Measurements from ENCODE around the gene GALR1.

DNA sequence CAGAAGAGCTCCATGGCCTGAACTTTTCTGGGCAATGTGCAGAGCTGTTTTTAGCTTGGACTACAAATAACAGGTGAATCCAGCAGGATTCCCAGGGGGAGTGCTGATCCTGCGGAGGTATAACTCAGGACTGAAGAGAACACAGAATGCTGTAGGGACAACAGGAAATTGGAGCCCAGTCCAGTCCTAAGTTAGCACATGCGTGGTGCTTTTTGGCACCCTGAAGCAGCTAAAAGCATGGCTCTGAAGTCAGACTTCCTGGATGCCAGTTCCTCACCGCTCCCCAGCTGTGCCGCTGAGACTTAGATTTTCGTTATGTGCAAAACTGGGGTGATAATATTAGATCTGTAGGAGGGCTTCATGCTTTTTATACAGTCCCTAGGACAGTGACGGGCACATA, 58.6 kb downstream of the GALR1 start:
- TF ChIP-seq, protein P1, sequence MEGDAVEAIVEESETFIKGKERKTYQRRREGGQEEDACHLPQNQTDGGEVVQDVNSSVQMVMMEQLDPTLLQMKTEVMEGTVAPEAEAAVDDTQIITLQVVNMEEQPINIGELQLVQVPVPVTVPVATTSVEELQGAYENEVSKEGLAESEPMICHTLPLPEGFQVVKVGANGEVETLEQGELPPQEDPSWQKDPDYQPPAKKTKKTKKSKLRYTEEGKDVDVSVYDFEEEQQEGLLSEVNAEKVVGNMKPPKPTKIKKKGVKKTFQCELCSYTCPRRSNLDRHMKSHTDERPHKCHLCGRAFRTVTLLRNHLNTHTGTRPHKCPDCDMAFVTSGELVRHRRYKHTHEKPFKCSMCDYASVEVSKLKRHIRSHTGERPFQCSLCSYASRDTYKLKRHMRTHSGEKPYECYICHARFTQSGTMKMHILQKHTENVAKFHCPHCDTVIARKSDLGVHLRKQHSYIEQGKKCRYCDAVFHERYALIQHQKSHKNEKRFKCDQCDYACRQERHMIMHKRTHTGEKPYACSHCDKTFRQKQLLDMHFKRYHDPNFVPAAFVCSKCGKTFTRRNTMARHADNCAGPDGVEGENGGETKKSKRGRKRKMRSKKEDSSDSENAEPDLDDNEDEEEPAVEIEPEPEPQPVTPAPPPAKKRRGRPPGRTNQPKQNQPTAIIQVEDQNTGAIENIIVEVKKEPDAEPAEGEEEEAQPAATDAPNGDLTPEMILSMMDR (IDR thresholded peaks at IDR 0.05), result no peak
- TF ChIP-seq RAD21 (IDR thresholded peaks at IDR 0.05; ENCODE audit: low read length) (no peak), EZH2phosphoT487 (IDR thresholded peaks at IDR 0.05; ENCODE audit: borderline replicate concordance, low read depth) (no peak)
